HL-60/S4 treated with phorbol 12-myristate 13-acetate at 8.2 ng/mL for 4 days and 3 days (cell line): ENCODE measurements around the gene PTGDR.

Experiments used
- in situ Hi-C: fragments of 300-500 bp; cut with MboI; formaldehyde crosslinking; loops from 2 replicates; pipeline ENCODE4 v1.15.0; 2022; ENCODE audit warnings: low sequenced_read_pairs

The PTGDR gene

GRCh38 chr14:52307376-52307775, 39.9 kb downstream of the PTGDR start:
- in situ Hi-C loops: loop anchor here (10.0 kb wide), 1 partner anchor 167 kb away; no protein-coding TSS in a partner anchor

GRCh38 chr14:52307905-52308304, 40.4 kb downstream of the PTGDR start:
- in situ Hi-C loops: loop anchor here (10.0 kb wide), 1 partner anchor 167 kb away; no protein-coding TSS in a partner anchor

- in situ Hi-C loops: no loop called here
Observed at GRCh38 chr14:52310541-52310940, 43.0 kb downstream of the PTGDR start.

GRCh38 chr14:52312931-52313355, 45.4 kb downstream of the PTGDR start:
- in situ Hi-C loops: no loop called here

GRCh38 chr14:52313462-52313861, 46.0 kb downstream of the PTGDR start:
- in situ Hi-C loops: no loop called here

DNA sequence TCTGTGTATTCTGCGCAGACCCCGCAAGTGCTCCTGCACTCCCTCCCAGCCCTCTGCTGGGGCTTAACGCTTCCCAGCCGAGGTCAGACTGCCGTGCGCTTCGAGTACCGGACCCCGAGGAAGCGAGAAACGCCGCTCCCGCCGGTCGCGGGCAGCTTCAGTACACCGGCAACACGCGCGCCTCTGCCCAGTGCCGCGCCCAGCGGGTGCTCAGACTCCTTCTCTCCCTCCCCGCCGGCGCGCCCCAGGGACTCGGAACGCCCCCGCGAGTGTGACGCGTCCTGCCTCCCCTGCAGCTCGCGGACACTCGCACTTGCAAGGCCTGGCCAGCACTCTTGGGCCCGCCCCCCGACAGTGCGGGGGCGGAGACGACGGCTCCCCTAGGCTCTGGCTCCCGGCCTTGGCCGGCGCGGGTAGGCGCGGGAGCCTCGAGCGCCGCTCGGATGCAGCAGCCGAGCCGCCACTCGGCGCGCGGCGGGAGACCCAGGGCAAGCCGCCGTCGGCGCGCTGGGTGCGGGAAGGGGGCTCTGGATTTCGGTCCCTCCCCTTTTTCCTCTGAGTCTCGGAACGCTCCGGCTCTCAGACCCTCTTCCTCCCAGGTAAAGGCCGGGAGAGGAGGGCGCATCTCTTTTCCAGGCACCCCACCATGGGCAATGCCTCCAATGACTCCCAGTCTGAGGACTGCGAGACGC, 46.6 kb downstream of the PTGDR start, which contains the start of gene PTGER2:
Gene PTGER2 (plus strand): TSS at position 410 of the 692 bp plus-strand sequence. CDS start 237 bp downstream, at position 647.
- in situ Hi-C loops: no loop called here

- in situ Hi-C loops: no loop called here
Observed at GRCh38 chr14:52314595-52315354, 47.3 kb downstream of the PTGDR start.

DNA sequence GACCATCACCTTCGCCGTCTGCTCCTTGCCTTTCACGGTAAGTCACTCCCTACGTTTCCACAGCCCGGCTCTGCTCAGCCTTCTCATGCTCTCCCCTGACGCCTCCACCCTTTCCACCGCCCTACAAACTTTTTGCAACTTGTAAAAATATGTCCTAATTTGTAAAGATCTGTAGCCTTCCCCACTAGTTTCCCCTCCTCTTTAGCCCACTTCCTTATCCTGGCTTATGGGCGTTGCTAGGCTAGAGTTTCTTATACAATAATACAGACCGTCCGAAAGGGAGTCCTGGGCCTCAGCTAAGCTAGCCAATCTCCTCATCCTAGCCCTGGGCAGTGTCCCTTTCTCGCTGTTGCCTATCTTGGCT, 47.8 kb downstream of the PTGDR start:
- in situ Hi-C loops: no loop called here

GRCh38 chr14:52318062-52318461, 50.6 kb downstream of the PTGDR start:
- in situ Hi-C loops: no loop called here

GRCh38 chr14:52318826-52319645, 51.5 kb downstream of the PTGDR start:
- in situ Hi-C loops: no loop called here

DNA sequence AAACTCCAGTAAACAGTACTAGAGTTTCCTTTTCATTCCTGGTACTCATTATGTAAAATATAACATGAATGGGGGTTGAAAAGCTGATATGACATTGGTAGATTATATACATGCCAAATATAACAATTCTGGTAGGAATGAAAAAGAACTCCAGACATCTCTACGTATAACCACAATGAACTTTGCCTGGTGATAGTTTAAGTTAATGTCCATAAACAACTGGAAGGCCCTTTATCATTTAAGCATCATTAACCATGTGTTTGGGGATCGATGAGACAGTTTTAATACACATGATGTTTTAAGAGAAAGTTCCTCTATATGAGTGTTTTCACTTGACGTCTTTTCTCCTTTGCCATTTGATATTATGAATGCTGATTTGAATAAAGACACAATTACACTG, 52.4 kb downstream of the PTGDR start:
- in situ Hi-C loops: no loop called here

DNA sequence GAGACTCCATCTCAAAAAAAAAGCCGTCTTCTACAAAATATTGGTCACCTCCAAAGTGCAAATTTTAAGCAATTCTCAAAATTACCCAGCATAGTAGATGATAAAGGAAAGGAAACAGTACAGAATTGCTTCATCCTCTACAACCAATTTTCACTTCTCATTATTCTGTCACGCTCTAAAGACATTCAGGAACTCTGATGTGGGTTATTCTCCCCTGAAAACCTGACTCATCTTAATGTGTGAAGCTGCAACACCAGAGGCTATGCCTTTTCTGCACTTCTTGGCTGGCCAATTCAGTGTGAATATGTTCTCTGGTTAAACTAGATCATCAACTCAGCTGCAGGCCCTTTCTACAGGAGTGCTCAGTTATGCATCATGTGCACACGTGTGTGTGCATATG, 57.6 kb downstream of the PTGDR start:
- in situ Hi-C loops: no loop called here

GRCh38 chr14:52325630-52326029, 58.1 kb downstream of the PTGDR start:
- in situ Hi-C loops: no loop called here
